Transverse colon (tissue), 4 donors: ENCODE results near the gene MAP4K2. TPM values are rescaled to one million over a fixed set of nuclear protein-coding genes. Genes with fewer than 3 reads are reported as not detected.

Source experiments
- DNase-seq: peaks from one replicate; pipeline ENCODE4 v3.0.0-alpha.2; 2019
- H3K27ac ChIP-seq, 4 donors: fragments of 200-600 bp; sonication (generic); 2 replicates each; pipeline ENCODE4 v1.5.1; 2016 to 2018; ENCODE audit warnings: inconsistent platforms in 4 of 4
- H3K27me3 ChIP-seq: fragments of 200-600 bp; sonication (generic); 2 replicates; pipeline ENCODE4 v1.5.1; 2017; ENCODE audit warnings: inconsistent platforms
- H3K36me3 ChIP-seq, 4 donors: fragments of 200-600 bp; sonication (generic); 2 replicates each; pipeline ENCODE4 v1.5.1; 2017 to 2019; ENCODE audit warnings: inconsistent platforms in 4 of 4
- H3K4me1 ChIP-seq, 4 donors: fragments of 200-600 bp; sonication (generic); 2 replicates each; pipeline ENCODE4 v1.5.1; 2017 to 2020; ENCODE audit warnings: inconsistent platforms in 4 of 4
- H3K4me3 ChIP-seq, 4 donors: fragments of 200-600 bp; sonication (generic); 1 replicate in 1 of 4; 2 replicates in 3 of 4; pipeline versions ENCODE4 v1.5.1 to v1.6.1; 2017 to 2019; ENCODE audit warnings: inconsistent platforms in 4 of 4
- H3K9me3 ChIP-seq, 2 donors: fragments of 200-600 bp; sonication (generic); 2 replicates each; pipeline ENCODE4 v1.5.1; 2017 to 2019; ENCODE audit warnings: inconsistent platforms in 2 of 2
- EP300 ChIP-seq: sonication (generic); formaldehyde crosslinking; IDR thresholded peaks from one replicate; pipeline ENCODE4 v1.6.1; 2017; ENCODE audit warnings: antibody characterized with exemption, low read depth
- POLR2A ChIP-seq: fragments of 450-650 bp; IDR thresholded peaks from one replicate; pipeline ENCODE4 v1.6.1; 2016; ENCODE audit warnings: antibody characterized with exemption, mild to moderate bottlenecking, moderate library complexity
- POLR2AphosphoS5 ChIP-seq, 3 donors: sonication (generic); formaldehyde crosslinking; IDR thresholded peaks; one replicate each; pipeline ENCODE4 v1.6.1; 2016; ENCODE audit warnings: antibody characterized with exemption in 3 of 3
- WGBS, 2 donors: methylation state at CpG; one replicate each; pipeline ENCODE4 v1.1.5; 2018; ENCODE audit warnings: low coverage in 1 of 2; 5-methylcytosine and 5-hydroxymethylcytosine counted together
- in situ Hi-C, 4 donors: fragments of 200-750 bp; cut with MboI; loops; one replicate each; pipeline versions ENCODE4 v1.15.0 to v1.15.1; 2017; ENCODE audit warnings: low sequenced_read_pairs in 3 of 4, low pct_ligation_motif_present in 1 of 4, low pct_unique_long_range_greater_than_20kb in 1 of 4
- intact Hi-C: fragments of 100-400 bp; cut with DNase I; formaldehyde crosslinking; loops from one replicate; pipeline ENCODE4 v1.15.1; 2023; ENCODE audit warnings: low total_unique reads
- total RNA-seq, 4 donors: library from RNA; depleted of rRNA; stranded (reverse); fragments of >200 nt; gene quantifications; one replicate each; pipeline ENCODE4 v1.1.0, GENCODE V29; 2016
- TF ChIP-seq, protein P1 (sequence below), 5 experiments: fragments of 200-600 bp in 3 of 5; fragments of 450-650 bp in 2 of 5; sonication (generic) in 3 of 5; IDR thresholded peaks; 1 replicate in 2 of 5; 2 replicates in 3 of 5; pipeline ENCODE4 v1.5.1; 2016 to 2017; ENCODE audit warnings: antibody characterized with exemption in 5 of 5, inconsistent platforms in 3 of 5, mild to moderate bottlenecking in 2 of 5, moderate library complexity in 1 of 5

The MAP4K2 gene
- total RNA-seq, 4 donors from 2014 or later = 10.1 to 369 (median 90.9) TPM

DNA sequence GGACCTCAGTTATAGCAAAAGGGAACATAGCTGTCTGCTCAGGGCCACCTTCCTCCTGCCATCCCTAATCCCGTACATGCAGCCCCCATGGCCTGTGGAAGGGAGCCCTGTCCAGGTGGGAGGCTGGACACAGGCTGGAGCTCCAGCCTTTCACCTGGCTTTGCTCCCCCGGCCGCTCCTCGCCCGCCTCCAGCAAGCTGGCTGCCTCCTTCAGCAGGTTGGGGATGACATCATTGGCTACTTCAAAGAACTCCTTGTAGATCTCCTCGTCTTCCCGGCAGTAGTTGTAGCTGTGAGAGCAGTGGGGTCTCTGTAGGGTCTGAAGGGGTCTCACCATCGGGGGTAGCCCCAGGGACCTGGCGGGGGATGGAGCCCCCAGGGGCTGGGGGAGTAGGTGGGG, 2.5 kb upstream of the MAP4K2 start:
- in situ Hi-C loops = no loop called here
- intact Hi-C loops = no loop called here
- WGBS, 2 donors = 91% methylated on average over 9 of the region's 9 CpGs; no CpG with 5 or more reads in 1 of the 2 donors
- no peak overlapping the region for H3K27ac ChIP-seq
- H3K4me1 ChIP-seq = peaks cover 18 to 34% (median 29%) of the 10 kb centered on the region in 4 donors
- no peak for TF ChIP-seq EP300
- no peak for TF ChIP-seq POLR2A
- no peak for TF ChIP-seq POLR2AphosphoS5 (IDR thresholded peaks at IDR 0.05)
- TF ChIP-seq, protein P1, sequence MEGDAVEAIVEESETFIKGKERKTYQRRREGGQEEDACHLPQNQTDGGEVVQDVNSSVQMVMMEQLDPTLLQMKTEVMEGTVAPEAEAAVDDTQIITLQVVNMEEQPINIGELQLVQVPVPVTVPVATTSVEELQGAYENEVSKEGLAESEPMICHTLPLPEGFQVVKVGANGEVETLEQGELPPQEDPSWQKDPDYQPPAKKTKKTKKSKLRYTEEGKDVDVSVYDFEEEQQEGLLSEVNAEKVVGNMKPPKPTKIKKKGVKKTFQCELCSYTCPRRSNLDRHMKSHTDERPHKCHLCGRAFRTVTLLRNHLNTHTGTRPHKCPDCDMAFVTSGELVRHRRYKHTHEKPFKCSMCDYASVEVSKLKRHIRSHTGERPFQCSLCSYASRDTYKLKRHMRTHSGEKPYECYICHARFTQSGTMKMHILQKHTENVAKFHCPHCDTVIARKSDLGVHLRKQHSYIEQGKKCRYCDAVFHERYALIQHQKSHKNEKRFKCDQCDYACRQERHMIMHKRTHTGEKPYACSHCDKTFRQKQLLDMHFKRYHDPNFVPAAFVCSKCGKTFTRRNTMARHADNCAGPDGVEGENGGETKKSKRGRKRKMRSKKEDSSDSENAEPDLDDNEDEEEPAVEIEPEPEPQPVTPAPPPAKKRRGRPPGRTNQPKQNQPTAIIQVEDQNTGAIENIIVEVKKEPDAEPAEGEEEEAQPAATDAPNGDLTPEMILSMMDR (IDR thresholded peaks at IDR 0.05) = no peak
- no peak for DNase-seq
- no peaks in the 10 kb centered on the region for H3K27me3 ChIP-seq
- H3K4me3 ChIP-seq = no peak overlapping the region
- no peaks in the 10 kb centered on the region for H3K36me3 ChIP-seq
- H3K9me3 ChIP-seq = no peaks in the 10 kb centered on the region

DNA sequence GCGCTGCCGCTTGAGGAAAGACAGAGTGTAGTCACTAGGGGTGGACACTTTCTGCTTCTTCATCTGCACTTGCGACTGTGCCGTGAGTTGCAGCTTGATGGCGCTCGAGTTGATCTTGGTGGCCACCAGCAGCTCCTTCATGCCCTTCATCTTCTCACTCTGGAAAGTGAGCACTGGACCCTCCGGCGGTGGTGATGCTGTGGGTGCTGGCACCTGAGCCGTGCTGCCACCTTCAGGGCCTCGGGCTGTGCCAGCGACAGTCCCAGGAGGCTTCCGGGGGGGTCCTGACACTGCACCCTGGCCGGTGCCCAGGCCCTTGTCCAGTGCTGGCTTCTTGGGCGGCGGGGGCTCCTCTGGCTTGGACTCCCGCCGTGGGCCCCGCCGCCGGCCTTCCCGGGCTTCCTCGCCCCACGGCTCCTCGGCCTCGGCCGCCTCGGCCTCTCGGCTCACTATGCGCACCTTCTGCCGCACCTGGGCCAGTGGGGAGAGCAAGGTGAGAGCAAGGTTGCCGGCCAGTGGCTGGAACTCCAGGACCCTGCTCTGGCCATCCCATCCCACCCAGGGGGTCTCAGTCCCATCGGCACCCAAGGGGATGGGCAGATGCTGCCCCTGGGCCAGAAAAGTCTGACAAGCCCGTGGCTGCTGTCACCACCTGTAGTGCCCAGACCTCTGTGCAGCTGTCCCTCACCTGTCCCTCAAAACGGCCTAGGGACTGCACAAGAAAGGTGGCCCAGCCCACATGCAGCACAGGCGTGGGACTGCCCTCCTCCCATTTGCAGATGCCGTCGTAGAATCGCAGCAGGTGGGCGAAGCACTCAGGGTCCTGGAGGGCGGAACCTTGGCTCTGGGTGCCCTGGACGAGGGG, 1.6 kb upstream of the MAP4K2 start:
- H3K27me3 ChIP-seq = no peaks in the 10 kb centered on the region
- in situ Hi-C loops (no loop called here), intact Hi-C loops (no loop called here)
- no peaks in the 10 kb centered on the region for H3K9me3 ChIP-seq
- H3K27ac ChIP-seq = peak overlapping the region; percentile 87 to 93 (median 90)
- no peak overlapping the region for H3K4me3 ChIP-seq
- H3K4me1 ChIP-seq = peaks cover 18 to 30% (median 25%) of the 10 kb centered on the region in 4 donors
- no peaks in the 10 kb centered on the region for H3K36me3 ChIP-seq
- no peak for DNase-seq
- WGBS, 2 donors = 89 to 93% methylated on average over 3 to 21 of the region's 41 CpGs
- TF ChIP-seq EP300 (no peak), POLR2AphosphoS5 (IDR thresholded peaks at IDR 0.05) (no peak), POLR2A (no peak)
- TF ChIP-seq, protein P1 (IDR thresholded peaks at IDR 0.05) = no peak

DNA sequence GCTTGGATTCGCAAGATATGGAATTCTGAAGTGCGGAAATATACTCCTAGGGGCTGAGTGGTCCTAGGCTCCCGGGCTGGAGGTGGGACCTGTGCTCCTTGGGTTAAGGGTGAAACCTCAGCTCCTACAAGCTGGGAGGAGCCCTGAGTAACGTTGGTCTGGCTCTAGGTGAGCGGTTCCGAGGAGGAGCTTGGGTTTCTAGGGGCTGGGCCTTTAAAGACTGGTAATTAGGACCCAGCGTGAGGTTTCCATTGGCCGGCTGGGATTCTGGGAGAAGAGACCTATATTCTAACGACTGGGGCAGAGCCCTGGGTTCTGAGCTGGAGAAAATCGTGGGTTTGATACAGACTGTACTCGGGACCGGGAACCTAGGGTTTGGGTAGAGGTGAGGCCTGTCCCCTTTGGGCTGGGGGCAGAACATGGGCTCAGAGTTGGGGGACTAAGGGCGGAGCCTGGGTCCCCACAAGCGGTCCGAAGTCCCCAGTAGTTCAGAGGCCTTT, 882 bp upstream of the MAP4K2 start:
- H3K4me1 ChIP-seq = peaks cover 12 to 25% (median 20%) of the 10 kb centered on the region in 4 donors
- H3K27ac ChIP-seq = peak overlapping the region; percentile 87 to 93 (median 90)
- TF ChIP-seq EP300 = no peak
- no peak for TF ChIP-seq POLR2AphosphoS5 (IDR thresholded peaks at IDR 0.05)
- TF ChIP-seq, protein P1 (IDR thresholded peaks at IDR 0.05) = no peak
- no peak for TF ChIP-seq POLR2A
- H3K9me3 ChIP-seq = no peaks in the 10 kb centered on the region
- intact Hi-C loops (no loop called here), in situ Hi-C loops (no loop called here)
- H3K27me3 ChIP-seq = no peaks in the 10 kb centered on the region
- 33 to 39% methylated on average over 9 to 15 of the region's 15 CpGs for WGBS, 2 donors
- peak overlapping the region in 3 of 4 donors; percentile 53 to 68 (median 56) for H3K4me3 ChIP-seq
- no peak for DNase-seq
- H3K36me3 ChIP-seq = no peaks in the 10 kb centered on the region

DNA sequence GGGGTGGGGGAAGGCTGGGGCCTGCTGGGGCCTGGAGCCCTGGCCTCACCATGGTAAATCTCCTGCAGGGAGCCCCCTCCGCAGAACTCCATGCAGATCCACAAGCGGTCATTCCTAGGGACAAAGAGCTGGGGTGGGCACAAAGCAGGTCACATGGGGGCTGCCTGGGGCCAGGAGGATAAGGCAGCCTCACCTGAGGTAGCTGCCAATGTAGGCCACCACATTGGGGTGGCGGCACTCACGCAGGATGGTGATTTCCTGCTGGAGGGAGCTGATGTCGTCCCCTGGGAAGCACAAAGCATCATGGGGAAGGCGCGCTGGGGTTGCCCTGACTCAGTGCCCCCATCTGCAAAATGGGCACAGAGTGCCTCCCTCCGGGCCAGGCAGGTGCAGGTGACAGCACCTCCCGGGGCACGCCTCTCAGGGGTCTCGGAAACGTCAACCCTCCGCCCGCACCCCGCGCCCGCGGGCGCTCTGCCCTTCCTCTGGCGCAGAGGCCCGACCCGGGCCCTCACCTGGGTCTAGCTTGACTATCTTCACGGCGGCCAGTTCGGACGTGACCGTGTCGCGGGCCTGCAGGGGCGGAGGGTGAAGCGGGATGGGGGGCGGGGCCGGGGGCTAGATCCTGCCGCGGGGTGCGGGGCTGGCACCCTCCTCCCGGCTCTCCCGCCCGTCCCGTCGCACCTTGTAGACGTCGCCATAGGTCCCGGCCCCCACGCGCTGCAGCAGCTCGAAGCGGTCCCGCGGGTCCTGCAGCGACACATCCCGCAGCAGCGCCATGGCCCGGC, 450 bp downstream of the MAP4K2 start:
- Histone ChIP-seq H3K27ac (peak overlapping the region; percentile 64 to 92 (median 89)), H3K4me1 (peaks cover 10 to 33% (median 20%) of the 10 kb centered on the region in 4 donors), H3K27me3 (no peaks in the 10 kb centered on the region), H3K9me3 (no peaks in the 10 kb centered on the region), H3K36me3 (no peaks in the 10 kb centered on the region), H3K4me3 (peak overlapping the region; percentile 53 to 87 (median 62))
- WGBS, 2 donors = 8% methylated on average over 18 of the region's 54 CpGs; no CpG with 5 or more reads in 1 of the 2 donors
- peak; percentile 32 for DNase-seq
- no peak for TF ChIP-seq POLR2AphosphoS5 (IDR thresholded peaks at IDR 0.05)
- TF ChIP-seq EP300 = no peak
- TF ChIP-seq, protein P1 (IDR thresholded peaks at IDR 0.05) = no peak
- TF ChIP-seq POLR2A = no peak
- in situ Hi-C loops (no loop called here), intact Hi-C loops (no loop called here)
